Activated CD4-positive, alpha-beta T cell treated with anti-CD3 and anti-CD28 coated beads, Interleukin-2, amount 50 U/mL, for 48 hours (primary cell): ENCODE results near the gene MED13.
"Not testable (repeated sequence)": the region's sequence is repeated elsewhere in the genome, so short reads cannot be mapped to it uniquely, and the experiment has no call there.

Experiments
- DNase-seq, 2 experiments: peaks; one replicate each; pipeline ENCODE4 v3.0.0-alpha.2; 2020

MED13 gene

DNA sequence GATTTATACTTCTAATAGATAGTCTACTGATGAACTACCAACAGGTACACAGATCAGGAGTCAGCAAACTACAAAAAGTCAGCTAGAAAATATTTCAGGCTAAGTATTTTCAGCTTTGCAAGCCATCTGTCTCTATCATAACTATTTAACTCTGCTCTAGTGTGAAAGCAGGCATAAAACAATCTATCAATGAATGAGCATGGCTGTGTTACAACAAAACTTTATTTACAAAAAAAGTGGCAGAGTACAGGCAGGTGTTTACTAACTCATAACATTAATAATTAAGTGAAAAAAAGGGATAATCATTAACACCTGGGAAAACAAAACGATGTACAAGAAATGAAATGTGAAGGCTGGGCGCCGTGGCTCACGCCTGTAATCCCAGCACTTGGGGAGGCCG is 15.8 kb downstream of the MED13 start:
- no peak for DNase-seq

DNA sequence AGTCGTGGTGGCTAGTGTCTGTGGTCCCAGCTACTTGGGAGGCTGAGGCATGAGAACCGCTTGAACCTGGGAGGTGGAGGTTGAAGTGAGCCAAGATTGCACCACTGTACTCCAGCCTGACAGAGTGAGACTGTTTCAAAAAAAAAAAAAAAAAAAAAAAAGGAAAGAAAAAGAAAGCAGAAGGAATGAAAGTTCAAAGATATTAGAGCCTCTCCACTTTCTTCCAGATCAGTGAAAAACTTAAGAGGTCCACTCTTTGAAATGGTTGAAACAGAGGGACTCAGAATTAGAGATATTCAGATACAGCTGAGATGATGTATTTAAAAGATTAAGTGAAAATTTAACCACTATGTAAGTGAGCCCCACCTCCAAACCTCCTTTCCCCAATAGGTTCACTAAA is 16.8 kb downstream of the MED13 start:
- DNase-seq = no peak

DNA sequence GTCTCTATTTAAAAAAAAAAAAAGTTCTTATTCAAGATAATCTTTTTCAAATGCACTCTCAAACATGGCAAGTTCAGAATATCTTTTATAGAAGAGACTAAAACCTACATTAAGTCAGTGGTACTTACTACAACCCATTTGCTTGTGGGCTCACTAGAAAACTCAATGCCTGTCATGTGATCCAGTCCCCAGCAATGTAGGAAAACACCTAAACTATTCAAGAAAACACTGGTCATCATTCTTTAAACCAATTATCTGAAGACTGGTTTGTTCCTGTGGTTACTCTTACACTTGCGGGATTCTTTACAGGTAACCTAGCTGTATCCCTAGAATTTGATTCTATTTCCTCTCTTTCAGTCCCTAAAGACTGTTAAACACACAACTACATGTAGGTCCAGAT is 19.6 kb downstream of the MED13 start:
- no peak for DNase-seq

DNA sequence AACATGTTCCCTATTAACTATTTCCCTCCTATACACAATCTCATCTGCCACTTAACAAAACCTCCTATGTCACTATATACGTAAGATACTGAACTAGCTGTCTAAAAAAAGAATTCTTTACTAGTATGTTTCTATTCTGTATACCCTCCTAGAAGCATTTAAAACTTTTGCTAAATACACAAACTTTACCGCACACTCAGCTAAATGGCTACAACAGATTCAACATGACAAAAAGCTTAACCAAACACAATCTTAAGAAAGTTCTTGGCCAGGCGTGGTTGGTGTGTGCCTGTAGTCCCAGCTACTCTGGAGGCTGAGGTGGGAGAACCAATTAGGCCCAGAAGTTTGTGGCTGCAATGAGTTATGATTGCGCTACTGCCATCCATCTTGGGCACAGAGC is 20.0 kb downstream of the MED13 start:
- no peak for DNase-seq

DNA sequence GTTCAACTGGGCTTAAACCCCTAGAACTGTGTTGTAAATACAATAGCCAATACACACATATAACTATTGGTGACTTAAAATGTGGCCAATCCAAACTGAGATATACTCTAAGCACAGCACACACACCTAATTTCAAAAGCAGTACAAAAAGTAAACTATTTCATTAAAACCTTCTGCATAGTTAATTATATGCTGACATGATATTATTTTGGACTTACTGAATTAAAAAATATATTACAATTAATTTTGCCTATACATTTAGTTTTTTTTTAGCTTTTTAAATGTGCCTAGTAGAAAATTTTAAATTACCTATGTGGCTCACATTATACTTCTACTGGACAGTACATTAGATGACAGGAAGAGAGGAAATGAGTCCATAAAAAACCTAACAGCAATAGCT is 21.5 kb downstream of the MED13 start:
- DNase-seq = no peak

DNA sequence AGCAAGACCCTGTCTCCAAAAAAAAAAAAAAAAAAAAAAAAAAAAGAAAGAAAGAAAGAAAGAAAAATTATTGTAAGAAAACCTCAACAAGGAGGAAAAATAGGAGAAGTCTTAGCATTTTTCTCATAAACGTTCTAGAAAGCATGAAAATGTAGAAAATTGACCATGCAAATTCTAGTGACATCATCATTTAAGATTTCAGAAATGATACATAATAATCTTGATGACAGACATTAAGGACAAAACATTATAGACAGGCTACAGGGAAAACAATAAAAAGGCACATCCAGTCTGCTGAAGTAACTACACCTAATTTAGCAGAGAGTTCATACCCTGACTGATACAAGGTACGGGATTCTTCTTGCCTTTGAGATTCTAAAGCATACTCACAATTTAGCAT is 21.9 kb downstream of the MED13 start:
- DNase-seq = no peak

DNA sequence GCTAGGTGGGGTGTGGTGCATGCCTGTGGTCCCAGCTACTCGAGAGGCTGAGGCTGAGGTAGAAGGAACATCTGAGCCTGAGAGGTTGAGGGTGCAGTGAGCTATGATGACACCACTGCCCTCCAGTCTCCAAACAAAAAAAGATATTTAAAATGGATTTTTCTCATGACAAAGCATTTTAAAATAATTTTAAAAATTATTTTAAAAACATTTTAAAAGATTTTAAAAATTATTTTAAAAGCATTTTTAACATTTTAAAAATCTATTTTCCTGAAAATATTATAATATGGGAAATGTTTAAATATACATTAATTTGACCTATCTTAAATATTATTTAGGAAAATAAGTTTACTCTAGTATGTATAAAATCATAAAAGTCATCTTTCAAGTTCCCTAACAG is 26.8 kb downstream of the MED13 start:
- no peak for DNase-seq

DNA sequence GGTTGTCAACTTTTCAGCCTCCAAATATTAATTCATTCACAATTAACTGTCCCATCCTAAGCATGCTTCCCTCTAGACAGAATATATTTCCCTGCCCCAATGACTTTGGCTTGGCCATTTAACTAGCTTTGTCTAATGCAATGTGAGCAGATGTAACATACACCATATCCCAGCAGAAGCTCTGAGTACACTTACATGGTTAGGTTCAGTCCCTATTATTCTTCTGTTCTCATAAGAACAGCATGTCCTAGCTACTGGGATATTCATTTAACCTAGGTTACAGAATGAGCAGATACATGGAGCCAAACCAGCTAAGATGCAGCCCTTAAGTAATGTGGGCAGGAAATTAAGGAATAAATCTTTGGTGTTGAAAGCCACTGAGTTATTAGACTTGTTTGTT is 31.8 kb downstream of the MED13 start:
- no peak for DNase-seq

DNA sequence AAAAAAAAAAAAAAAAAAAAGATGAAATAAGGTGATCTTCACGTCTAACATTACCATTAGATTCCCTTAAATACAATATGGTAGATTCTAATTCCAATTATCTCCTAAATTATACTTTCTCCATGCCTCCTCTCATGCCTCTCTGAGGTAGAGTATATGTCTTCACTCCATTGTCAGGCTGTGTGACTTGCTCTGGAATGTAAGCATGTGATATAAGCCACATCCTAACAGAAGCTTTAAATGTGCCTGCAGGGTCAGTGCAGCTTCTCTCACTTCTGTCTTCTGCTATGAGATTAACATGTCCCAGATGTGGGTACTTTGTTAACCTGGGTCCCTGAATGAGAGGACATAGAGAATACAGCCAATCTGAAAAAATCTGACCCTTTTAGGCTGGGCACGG is 32.6 kb downstream of the MED13 start:
- no peak for DNase-seq

DNA sequence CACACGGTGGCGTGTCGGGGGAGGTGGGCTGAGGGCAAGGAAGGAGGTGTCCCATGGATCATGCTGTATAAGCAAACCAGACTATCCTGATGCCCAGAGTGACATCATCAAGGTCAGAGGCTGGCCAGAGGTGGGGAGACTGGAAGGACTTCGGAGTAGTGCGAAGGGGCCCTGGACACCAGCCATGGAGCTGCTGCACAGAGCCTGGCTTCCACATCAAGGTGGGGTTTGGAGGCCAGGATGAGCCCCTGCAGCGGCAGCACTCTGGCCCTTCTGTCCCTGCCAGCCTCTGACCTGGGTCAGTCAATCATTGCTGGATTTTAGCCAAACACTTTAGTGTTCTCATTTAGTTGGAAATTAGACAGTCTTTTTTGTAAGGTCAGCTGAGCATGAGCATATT is 34.8 kb downstream of the MED13 start:
- DNase-seq = no peak

DNA sequence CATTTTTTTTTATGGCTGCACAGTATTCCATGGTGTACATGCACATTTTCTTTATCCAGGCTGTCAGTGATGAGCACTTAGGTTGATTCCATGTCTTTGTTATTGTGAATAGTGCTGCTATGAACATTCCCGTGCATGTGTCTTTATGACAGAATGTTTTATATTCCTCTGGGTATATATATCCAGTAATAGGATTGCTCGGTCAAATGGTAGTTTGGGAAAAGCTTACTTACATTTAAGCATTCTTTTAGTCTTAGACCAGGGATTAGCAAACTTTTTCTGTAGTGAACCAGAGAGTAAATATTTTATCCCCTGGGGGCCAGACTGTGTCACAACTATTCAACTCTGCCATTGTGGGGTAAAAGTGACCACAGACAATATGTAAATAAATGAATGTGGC is 40.2 kb downstream of the MED13 start:
- no peak for DNase-seq

DNA sequence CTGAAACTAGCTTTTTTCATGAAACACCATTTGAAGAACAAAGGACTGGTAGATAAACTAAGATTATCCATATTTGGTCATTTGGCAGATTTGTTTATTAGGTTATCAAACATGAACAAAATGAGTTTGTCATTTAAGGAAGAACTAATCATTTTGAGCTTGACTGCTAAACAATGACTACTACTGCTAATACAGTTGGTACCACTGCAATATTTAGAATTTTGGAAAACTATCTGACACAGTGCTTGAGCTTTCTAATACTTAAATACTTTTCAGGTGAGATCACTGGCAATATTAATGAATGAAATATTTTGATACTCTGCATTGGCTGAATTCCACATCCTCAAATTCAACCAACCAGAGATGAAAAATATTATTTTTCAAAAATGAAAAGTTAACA is 47.2 kb downstream of the MED13 start:
- DNase-seq = no peak

DNA sequence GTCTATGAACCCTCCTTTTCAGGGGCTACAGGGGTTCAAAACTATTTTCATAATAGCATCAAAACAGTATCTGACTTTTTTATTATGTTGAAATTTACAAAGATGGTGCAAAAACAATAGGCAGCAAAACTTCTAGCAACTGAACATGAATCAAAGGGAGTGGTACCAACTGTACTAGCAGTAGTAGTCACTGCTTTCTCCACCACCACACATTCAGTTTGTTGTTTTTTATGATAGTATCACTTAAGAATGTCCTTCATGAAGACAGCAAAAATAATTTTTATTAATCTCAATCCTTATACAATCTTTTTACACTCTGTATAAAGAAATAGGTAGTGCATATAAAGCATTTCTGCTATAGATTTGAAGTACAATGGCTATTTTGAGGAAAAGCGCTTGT is 47.6 kb downstream of the MED13 start:
- no peak for DNase-seq

DNA sequence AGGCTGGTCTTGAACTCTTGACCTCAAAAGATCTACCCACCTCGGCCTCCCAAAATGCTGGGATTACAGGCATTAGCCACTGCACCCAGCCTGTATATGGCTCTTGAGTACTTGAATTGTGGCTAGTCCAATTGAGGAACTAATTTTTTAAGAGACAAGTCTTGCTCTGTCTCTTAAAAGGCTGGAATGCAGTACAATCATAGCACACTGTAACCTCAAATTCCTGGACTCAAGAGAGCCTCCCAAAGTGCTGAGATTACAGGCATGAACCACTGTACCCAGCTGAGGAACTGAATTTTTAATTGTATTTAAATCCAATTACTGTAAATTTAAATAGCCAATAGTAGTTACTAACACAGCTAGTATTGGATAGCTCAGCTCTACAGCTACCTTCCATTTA is 50.6 kb downstream of the MED13 start:
- no peak for DNase-seq

DNA sequence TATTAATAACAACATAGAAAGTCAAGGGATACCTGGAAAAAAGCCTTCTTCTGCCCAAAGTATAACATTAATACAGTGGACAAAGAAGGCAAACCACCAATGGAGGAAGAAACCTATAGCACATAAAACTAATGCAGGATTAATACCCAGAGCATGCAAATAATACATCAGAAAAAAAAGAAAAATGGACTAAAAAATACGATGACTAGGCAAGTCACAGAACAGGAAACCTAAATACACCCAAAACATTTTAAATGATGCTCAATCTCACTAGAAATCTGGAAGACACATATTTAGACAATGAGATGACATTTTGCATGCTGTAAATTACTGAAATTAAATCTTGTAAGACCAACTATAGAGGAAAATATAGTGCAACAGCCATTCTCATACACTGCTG is 55.9 kb downstream of the MED13 start:
- DNase-seq = no peak

DNA sequence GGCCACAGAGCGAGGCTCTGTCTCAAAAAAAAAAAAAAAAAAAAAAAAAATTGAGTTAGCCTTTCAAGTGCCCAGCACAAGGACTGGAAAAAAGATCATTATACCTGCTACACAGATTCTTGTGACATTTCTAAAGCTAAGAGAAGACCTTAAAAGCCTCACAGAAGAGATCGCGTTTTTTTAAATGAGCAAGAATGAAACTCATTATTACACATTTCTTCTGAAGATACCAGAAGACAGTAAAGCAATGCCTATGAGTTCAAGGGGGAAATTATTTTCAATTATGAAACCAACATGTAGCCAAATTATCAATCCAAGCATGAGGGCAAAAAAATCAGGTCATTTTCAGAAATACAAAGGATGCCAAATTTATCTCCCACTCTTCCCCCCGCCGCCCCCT is 56.8 kb downstream of the MED13 start:
- DNase-seq = no peak

DNA sequence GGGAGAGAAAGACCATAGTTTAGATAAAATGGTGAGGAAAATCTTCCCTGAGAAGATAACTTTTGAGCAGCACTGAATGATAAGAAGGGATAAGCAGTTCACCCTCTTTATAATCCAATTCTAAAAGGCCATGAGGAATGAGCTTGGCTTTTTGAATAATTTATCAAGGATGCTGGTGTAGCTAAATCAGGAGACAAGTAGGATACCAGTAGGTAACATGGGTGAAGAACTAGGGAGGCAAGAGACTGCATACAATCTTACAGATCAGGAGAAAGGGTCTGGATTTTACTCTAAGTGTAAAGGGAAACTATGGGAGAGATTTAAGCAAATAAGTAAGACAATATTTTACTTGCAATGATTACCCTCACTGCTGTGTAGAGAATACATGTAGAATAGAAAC is 60.7 kb downstream of the MED13 start:
- DNase-seq = no peak

DNA sequence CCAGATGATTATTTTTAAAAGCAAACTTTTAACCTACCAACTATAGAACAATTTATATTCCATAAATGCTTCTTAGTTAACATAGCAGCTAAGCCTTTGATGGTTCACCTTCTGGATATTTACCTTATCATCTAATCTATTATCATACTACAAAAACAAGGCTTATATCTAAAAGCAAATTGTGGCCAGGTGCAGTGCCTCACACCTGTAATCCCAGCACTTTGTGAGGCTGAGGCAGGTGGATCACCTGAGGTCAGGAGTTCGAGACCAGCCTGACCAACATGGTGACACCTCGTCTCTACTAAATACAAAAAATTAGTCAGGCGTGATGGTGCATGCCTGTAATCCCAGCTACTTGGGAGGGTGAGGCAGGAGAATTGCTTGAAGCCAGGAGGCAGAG is 61.9 kb downstream of the MED13 start:
- not testable (repeated sequence) for DNase-seq

DNA sequence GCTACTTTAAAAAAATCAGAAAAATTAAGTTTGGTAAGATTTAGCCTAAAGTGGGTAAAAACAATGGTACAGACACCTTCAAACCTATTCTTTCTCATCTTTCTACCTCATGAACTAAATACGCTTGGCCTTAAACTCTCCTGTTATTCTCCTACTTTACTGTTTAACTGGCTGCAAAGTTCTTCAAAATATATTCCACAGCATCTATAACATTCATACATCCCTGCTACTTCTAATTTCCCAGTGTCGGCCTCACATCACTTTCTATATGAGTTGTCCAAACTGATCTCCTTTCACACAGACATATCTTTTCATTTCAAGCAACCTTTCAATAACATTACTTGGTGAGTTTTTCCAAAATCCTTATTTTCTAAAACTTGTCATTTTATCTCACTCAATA is 64.0 kb downstream of the MED13 start:
- no peak for DNase-seq

DNA sequence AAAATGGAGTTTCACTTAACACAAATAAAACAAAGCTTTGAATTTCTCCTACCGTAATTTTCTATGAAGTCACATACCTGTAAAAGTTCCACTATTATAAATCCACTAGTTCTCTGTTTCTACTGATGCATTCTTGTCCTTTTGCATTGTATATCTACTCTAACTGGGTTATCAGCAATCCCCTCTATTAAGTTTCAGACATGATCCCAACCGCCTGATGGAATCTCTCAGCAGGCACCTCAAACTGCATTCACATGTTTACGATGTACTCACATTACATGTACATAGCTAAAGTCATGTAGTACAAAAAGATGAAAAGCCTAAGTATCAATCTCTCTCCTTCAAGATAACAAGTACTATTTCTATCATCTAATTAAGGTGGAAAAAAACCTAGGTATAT is 64.9 kb downstream of the MED13 start:
- DNase-seq = no peak

DNA sequence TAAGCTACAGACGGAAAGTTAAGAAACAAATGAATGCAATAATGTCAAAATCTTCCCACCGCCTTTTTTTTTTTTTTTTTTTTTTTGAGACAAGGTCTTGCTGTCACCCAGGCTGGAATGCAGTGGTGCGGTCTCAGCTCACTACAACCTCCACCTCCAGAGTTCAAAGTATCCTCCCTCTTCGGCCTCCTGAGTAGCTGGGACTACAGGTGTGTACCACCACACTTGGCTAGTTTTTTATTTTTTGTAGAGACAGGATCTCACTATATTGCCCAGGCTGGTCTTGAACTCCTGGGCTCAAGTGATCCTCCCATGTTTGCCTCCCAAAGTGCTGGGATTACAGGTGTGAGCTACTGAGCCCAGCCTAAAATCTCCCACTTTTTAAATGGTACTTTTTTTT is 66.5 kb downstream of the MED13 start:
- DNase-seq = not testable (repeated sequence)

DNA sequence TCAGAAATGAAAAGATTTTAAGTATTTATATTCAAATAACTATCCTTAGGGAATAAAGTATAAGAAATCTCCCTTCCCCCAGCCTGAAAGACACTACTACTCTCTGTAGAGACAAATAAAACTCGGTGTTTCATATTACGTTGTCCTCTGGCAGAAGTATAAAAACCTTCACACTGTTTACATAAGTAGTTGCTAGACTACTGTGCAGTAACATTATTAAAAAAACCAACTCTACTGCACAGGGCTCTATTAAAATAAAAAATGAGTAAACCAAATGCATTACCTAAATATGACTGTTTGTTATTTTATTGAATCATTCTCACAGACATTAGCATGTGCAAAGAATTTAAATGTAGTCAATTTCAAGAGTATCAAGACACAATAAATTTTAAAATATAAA is 67.4 kb downstream of the MED13 start:
- DNase-seq = no peak

DNA sequence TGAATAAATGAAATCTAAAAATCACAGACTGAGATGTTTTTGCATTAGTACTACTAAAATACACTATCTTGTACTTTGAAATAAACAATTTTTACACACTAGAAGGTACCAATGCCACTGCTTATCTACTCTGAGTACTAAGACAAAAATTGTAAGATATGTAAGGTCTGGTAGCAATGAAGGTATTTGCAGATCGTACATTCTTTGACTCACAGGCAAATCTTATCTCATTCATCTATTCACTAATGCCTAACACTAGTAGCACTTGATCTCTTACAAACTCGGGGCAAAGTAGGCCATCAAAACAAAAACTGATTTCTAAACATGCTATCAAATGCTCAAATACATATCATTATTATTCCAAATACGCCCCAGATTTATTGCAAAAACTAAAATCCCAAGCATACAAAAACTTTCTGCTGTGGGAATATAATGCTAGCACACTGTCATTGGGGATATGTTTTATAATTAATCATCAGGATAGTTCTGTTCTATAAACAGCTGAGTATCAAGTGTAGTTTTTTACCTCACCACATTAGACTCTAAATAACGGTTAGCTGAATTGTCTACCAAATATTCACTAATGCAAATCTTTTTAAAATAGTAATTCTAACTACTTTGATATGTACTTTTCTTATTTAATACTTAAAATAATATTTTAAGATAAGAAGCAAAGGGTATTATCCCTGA is 68.0 kb downstream of the MED13 start:
- no peak for DNase-seq

DNA sequence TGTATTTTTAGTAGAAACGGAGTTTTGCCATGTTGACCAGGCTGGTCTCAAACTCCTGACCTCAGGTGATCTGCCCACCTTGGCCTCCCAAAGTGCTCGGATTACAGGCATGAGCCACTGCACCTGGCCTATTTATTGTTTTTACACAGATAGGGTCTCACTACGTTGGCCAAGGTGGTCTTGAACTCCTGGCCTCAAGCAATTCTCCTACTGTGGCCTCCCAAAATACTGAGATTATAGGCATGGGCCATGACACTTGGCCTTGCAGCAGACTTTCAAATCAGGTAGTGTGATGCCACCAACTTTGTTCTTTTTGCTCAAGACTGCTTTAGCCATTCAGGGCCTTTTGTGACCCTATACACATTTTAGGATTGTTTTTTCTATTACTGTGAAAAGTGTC is 75.6 kb downstream of the MED13 start:
- DNase-seq = no peak

DNA sequence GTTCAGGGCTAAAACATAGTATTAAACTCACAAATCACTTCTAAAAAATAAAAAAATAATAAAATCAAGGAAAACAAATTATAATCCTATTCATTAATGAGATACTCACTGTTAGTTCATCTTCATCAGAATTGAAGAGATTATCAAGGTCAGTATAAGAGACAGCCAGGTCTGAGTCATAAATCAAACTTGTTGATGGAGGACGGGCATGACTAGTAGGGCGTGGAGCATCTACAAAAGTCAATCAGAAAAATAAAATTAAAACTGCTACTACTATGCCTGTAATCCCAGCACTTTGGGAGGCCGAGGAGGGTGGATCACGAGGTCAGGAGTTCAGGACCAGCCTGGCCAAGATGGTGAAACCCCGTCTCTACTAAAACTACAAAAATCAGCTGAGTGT is 78.2 kb downstream of the MED13 start:
- no peak for DNase-seq

DNA sequence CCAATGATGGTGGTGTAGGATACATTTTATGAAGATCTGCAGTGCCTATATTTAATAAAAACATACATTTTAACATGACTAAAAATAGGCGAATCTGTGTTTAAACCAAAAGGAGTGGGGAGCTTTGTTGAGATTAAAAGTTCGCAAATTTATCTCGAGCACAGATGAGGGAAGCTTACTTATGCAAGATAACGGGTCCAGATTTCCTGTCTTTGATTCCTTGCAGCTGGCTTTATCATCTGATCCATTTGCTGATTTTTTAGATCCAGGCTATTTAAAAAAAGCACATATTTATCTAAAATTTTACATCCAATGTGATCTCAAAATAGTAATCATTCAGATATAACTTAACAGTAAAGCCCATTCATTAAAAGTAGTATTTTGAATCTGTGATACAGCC is 80.3 kb downstream of the MED13 start:
- DNase-seq = no peak
